ENCODE measurements around the gene DGAT2. TPM values are rescaled to one million over a fixed set of nuclear protein-coding genes. Genes with fewer than 3 reads are reported as not detected.

Gene DGAT2
- total RNA-seq, 1 experiment from 2014 or later, result 6.4 TPM

- no peak for TF ChIP-seq CTCF (IDR thresholded peaks at IDR 0.05; ENCODE audit: unreplicated experiment)
- Mint-ChIP-seq H3K27me3 (ENCODE audit: insufficient read depth, unreplicated experiment) (no peaks in the 10 kb centered on the region), H3K9me3 (ENCODE audit: unreplicated experiment) (no peaks in the 10 kb centered on the region), H3K4me3 (ENCODE audit: unreplicated experiment) (no peak overlapping the region), H3K27ac (ENCODE audit: low read depth, unreplicated experiment) (no peak overlapping the region), H3K36me3 (ENCODE audit: insufficient read depth, unreplicated experiment) (peaks cover 15% of the 10 kb centered on the region), H3K4me1 (ENCODE audit: insufficient read depth, unreplicated experiment) (peaks cover 6% of the 10 kb centered on the region)
- no peak for DNase-seq (ENCODE audit: unreplicated experiment)
- intact Hi-C loops (cut with micrococcal nuclease), result no loop called here
- ChIA-PET CTCF (no interaction called here), POLR2A (interaction anchor here (0.6 to 0.7 kb wide), 2 partner anchors 8 to 269 kb away, joined by 3 read pairs; no protein-coding TSS in a partner anchor)
- BruUV-seq (replicated peaks), result no TSS peak
Observed at GRCh38 chr11:75827562-75827961, 59.0 kb downstream of the DGAT2 start.

GRCh38 chr11:75831915-75832502 lies 63.4 kb downstream of the DGAT2 start:
- no peak for TF ChIP-seq CTCF (IDR thresholded peaks at IDR 0.05; ENCODE audit: unreplicated experiment)
- no peak overlapping the region for H3K27ac Mint-ChIP-seq (ENCODE audit: low read depth, unreplicated experiment)
- H3K27me3 Mint-ChIP-seq (ENCODE audit: insufficient read depth, unreplicated experiment), result no peaks in the 10 kb centered on the region
- no TSS peak for BruUV-seq (replicated peaks)
- POLR2A ChIA-PET, result interaction anchor here (0.7 to 1.4 kb wide), 3 partner anchors 8 to 21 kb away, joined by 3 read pairs; no protein-coding TSS in a partner anchor
- peaks cover 8% of the 10 kb centered on the region for H3K4me1 Mint-ChIP-seq (ENCODE audit: insufficient read depth, unreplicated experiment)
- CTCF ChIA-PET, result interaction anchor here (1.9 to 3.0 kb wide), 2 partner anchors 29 to 37 kb away, joined by 4 to 16 read pairs; no protein-coding TSS in a partner anchor
- H3K4me3 Mint-ChIP-seq (ENCODE audit: unreplicated experiment), result no peak overlapping the region
- H3K36me3 Mint-ChIP-seq (ENCODE audit: insufficient read depth, unreplicated experiment), result peaks cover 10% of the 10 kb centered on the region
- H3K9me3 Mint-ChIP-seq (ENCODE audit: unreplicated experiment), result no peaks in the 10 kb centered on the region
- no peak for DNase-seq (ENCODE audit: unreplicated experiment)
- intact Hi-C loops (cut with micrococcal nuclease), result no loop called here

- Mint-ChIP-seq H3K27me3 (ENCODE audit: insufficient read depth, unreplicated experiment) (no peaks in the 10 kb centered on the region), H3K4me1 (ENCODE audit: insufficient read depth, unreplicated experiment) (peaks cover 10% of the 10 kb centered on the region), H3K27ac (ENCODE audit: low read depth, unreplicated experiment) (no peak overlapping the region), H3K9me3 (ENCODE audit: unreplicated experiment) (no peaks in the 10 kb centered on the region), H3K4me3 (ENCODE audit: unreplicated experiment) (no peak overlapping the region), H3K36me3 (ENCODE audit: insufficient read depth, unreplicated experiment) (peaks cover 15% of the 10 kb centered on the region)
- intact Hi-C loops (cut with micrococcal nuclease), result no loop called here
- no TSS peak for BruUV-seq (replicated peaks)
- ChIA-PET CTCF (interaction anchor here (1.1 kb wide), 1 partner anchor 33 kb away, joined by 3 read pairs; no protein-coding TSS in a partner anchor), POLR2A (interaction anchor here (0.7 kb wide), 2 partner anchors 8 to 49 kb away, joined by 3 read pairs; no protein-coding TSS in a partner anchor)
- no peak for DNase-seq (ENCODE audit: unreplicated experiment)
- TF ChIP-seq CTCF (IDR thresholded peaks at IDR 0.05; ENCODE audit: unreplicated experiment), result no peak
Observed at GRCh38 chr11:75834728-75835127, 66.2 kb downstream of the DGAT2 start.

- ChIA-PET CTCF (interaction anchor here (0.7 kb wide), 1 partner anchor 274 kb away, joined by 4 read pairs; no protein-coding TSS in a partner anchor), POLR2A (no interaction called here)
- Mint-ChIP-seq H3K27me3 (ENCODE audit: insufficient read depth, unreplicated experiment) (no peaks in the 10 kb centered on the region), H3K27ac (ENCODE audit: low read depth, unreplicated experiment) (no peak overlapping the region), H3K36me3 (ENCODE audit: insufficient read depth, unreplicated experiment) (peaks cover 8% of the 10 kb centered on the region), H3K4me3 (ENCODE audit: unreplicated experiment) (no peak overlapping the region), H3K4me1 (ENCODE audit: insufficient read depth, unreplicated experiment) (peaks cover 22% of the 10 kb centered on the region), H3K9me3 (ENCODE audit: unreplicated experiment) (no peaks in the 10 kb centered on the region)
- DNase-seq (ENCODE audit: unreplicated experiment), result no peak
- TF ChIP-seq CTCF (IDR thresholded peaks at IDR 0.05; ENCODE audit: unreplicated experiment), result no peak
- no TSS peak for BruUV-seq (replicated peaks)
- intact Hi-C loops (cut with micrococcal nuclease), result no loop called here
Observed at GRCh38 chr11:75836417-75836816, 67.8 kb downstream of the DGAT2 start.

All from MCF 10A (cell line).